ENCODE data around the gene LBH.

GRCh38 chr2:30239986-30240752 is 8.8 kb downstream of the LBH start:
- TF ChIP-seq CTCF (optimal IDR thresholded peaks at IDR 0.05 in 1 of 3, IDR thresholded peaks at IDR 0.05 in 1 of 3, conservative IDR thresholded peaks at IDR 0.05 in 1 of 3; ENCODE audit: extremely low read depth in 1 of 3, insufficient read depth in 2 of 3, low read length in 3 of 3) (no peak), EZH2 (IDR thresholded peaks at IDR 0.05; ENCODE audit: low read length) (no peak)
